Dermis microvascular lymphatic vessel endothelial cell (primary cell): ENCODE measurements around the gene TBC1D13. TPM values are rescaled to one million over a fixed set of nuclear protein-coding genes. Genes with fewer than 3 reads are reported as not detected.
A peak's percentile ranks its signal among the peaks of the same experiment; 100 is the strongest.
"Not testable (repeated sequence)": the region's sequence is repeated elsewhere in the genome, so short reads cannot be mapped to it uniquely, and the experiment has no call there.

Source experiments
- DNase-seq, 2 donors: peaks; one replicate each; pipeline versions ENCODE4 v3.0.0 to v3.0.0-alpha.2; 2010; ENCODE audit warnings: low read depth in 2 of 2
- total RNA-seq: library from RNA; depleted of rRNA; stranded (reverse); fragments of >200 nt; gene quantifications from 2 replicates; pipeline ENCODE4 v1.2.1, GENCODE V29; 2014

TBC1D13 gene
- total RNA-seq, 1 donor from 2014 or later, result 9.6 TPM

DNA sequence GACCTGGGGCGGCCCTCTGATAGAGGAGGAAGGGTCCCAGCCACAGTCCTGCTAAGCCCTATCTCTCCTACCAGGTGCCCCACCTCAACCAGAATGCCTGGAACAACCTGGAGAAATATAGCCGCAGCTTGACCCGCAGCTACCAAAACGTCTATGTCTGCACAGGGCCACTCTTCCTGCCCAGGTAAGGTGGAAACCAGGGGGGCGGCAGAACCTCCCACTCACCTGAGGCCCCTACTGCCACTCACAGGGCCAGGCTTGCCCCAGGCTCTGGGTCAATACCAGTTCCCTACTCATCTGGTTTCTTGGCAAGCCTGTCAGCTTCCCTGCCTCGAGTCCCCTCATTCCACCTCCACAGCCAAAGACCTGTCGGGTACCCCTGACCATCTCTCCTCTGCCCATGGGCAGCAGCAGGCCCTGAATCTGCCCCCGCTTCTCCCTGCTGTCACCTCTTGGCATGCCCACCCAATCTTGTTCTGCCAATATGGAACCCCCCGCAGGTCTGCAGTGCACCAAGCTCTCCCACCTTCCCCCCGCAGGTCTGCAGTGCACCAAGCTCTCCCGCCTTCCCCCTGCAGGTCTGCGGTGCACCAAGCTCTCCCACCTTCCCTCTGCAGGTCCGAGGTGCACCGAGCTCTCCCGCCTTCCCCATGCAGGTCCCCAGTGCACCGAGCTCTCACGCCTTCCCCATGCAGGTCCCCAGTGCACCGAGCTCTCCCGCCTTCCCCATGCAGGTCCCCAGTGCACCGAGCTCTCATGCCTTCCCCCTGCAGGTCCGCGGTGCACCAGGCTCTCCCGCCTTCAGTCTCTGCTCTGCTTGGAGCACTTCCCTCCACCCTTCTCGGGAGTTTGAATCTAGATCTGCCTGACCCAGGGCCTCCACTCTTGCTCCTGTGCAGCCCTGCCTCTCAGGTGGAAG, 33.9 kb downstream of the TBC1D13 start:
- DNase-seq, result no peak

GRCh38 chr9:128821584-128822406, 34.7 kb downstream of the TBC1D13 start:
- DNase-seq, result no peak

DNA sequence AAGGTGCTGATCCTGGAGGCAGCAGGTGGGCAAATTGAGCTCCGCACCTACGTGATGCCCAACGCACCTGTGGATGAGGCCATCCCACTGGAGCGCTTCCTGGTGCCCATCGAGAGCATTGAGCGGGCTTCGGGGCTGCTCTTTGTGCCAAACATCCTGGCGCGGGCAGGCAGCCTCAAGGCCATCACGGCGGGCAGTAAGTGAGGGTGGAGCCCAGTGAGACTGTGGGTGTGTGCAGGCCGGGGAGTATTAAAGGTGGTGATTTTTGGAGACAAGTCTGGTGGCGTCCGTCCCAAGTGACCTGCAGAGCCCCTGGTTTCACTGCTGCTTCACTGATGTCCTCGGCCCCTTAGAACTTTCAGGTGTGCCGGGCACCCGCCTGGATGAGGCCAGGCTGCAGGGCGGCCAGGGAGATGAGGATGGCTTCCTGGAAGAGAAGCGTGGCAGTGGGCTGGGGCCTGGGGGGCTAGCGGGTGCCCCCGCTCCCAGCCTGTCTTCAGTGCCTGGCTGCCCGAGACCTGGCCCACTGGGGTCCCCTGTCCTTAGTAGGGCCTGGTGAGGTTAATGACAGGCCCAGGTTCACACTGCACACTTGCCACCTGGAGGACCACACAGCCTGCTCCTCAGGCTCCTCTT, 35.5 kb downstream of the TBC1D13 start:
- no peak for DNase-seq

GRCh38 chr9:128823362-128823902, 36.4 kb downstream of the TBC1D13 start:
- no peak for DNase-seq

DNA sequence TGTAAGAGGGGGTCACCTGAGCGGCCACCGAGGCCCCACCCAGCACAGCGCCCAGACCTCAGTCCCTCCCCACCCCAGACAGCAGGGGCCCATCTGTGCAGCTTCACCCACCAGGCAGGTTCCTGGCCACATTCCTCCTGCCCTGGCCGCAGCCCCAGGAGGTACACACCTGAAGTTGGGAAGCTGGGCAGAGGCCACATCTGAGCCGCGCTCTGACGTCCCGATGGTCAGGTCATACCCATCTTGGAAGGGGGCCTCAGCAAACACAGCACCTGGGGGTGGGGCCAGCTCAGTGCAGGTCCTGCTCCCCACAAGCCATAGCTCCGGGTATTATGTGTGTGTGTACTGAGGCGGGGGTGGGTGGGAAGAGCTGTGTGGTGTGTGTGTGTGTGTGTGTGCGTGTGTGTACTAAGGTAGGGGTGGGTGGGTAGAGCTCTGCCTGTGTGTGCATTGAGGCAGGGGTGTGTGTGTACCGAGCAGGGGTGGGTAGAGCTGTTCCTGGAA, 36.9 kb downstream of the TBC1D13 start:
- no peak for DNase-seq

DNA sequence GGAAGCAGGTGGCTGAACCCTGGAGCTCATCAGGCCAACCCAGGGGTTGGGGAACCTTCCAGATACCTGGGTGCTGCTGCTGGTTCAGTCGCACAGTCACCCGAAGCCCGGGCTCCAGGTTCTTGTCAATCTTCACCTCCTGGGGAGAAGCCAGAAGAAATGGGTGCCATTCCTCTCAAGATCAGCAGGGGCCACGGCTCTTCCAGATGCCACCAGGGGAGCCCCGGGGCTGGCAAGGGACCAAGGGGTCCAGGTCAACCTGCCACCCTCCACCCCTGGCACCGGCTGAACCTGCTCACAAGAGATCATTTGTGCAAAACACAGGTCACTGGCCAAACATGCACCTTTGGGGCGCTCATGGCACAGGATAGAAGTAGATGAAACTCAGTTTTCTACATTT, 37.9 kb downstream of the TBC1D13 start:
- DNase-seq, result no peak

DNA sequence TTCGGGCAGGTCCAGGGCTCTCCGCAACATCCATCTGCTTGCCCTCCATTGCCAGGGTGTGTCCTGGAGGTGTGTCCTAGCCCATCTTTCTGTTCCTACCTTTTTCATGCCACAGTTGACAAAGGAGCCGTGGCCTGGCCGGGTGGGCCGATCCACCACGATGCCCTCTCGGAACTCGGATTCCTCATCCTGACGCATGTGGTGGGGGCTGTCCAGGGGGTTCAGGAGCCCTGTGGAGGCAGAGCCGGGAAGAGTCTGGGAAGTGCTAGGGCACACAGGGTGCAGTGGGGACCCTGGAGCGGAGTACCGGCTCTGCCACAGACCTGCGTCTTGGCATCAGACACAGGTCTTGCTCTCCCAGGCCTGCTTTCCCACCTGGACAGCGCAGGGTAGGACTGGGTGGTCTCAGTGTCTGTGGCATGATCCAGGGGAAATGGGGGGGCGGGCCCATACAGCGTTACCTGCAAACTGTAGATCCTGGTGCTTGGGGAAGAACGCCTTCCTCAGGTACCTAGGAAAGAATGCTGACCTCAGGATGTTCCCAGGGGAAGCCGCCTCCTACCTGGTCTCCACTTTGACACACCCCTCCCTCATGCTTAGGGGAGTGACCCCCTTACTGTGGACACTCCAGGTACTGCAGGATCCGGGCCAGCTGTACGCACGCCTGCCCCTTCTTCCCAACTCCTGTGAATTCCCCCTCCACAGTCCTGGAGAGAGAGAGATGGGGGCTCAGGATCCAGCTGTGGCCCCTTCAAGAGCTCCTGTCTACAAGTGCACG, 39.1 kb downstream of the TBC1D13 start:
- DNase-seq, result no peak

DNA sequence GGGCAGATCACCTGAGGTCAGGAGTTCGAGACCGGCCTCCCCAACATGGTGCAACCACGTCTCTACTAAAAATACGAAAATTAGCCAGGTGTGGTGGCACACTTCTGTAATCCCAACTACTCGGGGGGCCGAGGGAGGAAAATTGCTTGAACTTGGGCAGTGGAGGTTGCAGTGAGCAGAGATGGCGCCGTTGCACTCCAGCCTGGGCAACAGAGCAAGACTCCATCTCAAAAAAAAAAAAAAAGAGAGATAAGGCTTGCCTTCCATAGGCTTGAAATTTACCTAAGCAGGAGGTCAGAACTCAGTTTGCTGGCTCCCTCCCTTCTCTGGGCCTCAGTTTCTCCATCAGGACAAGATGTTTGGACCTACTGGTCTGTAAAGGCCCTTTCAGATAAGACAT, 41.2 kb downstream of the TBC1D13 start:
- no peak for DNase-seq

GRCh38 chr9:128828719-128829452, 41.8 kb downstream of the TBC1D13 start:
- no peak for DNase-seq

DNA sequence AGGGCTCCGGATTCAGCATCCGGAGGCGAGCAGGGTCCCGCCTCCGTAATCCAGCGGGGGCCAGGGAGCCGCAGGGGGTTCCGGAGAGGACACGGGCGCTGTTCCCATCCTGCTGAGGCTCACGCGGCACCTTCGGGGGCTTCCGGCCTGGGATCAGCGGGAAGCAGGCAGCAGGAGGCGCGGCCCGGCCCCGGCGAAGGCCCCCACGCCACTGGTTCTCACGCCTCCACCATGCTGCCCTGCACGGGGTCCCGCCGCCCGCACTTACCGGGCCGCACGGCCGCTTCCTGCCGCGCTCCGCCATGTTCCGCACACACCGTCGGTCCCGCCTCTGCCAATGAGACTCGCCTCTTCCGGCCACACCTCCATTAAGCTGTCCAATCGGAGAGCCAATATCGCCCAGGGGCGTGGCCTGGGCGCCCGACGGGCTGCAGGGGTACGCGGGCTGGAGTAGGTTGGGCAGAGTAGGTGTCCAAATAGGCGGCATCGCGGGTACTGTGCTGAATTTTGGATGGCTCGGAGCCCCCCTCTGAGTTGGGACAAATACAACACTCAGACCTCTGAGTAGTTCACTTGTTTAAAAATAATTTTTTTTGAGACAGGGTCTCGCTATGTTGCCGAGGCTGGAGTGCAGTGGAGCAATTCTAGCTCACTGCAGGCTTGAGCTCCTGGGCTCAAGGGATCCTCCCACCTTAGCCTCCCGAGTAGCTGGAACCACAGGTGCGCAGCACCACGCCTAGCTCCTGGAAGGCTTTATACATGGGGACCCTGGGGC, 42.6 kb downstream of the TBC1D13 start, which contains the start of gene SPOUT1:
TSS of gene SPOUT1 (minus strand) at position 318 of the 775 bp plus-strand sequence. CDS start at position 304, 14 bp downstream.
- peak; percentile 80 to 90 for DNase-seq

- no peak for DNase-seq
Observed at GRCh38 chr9:128833696-128834095, 46.6 kb downstream of the TBC1D13 start.

DNA sequence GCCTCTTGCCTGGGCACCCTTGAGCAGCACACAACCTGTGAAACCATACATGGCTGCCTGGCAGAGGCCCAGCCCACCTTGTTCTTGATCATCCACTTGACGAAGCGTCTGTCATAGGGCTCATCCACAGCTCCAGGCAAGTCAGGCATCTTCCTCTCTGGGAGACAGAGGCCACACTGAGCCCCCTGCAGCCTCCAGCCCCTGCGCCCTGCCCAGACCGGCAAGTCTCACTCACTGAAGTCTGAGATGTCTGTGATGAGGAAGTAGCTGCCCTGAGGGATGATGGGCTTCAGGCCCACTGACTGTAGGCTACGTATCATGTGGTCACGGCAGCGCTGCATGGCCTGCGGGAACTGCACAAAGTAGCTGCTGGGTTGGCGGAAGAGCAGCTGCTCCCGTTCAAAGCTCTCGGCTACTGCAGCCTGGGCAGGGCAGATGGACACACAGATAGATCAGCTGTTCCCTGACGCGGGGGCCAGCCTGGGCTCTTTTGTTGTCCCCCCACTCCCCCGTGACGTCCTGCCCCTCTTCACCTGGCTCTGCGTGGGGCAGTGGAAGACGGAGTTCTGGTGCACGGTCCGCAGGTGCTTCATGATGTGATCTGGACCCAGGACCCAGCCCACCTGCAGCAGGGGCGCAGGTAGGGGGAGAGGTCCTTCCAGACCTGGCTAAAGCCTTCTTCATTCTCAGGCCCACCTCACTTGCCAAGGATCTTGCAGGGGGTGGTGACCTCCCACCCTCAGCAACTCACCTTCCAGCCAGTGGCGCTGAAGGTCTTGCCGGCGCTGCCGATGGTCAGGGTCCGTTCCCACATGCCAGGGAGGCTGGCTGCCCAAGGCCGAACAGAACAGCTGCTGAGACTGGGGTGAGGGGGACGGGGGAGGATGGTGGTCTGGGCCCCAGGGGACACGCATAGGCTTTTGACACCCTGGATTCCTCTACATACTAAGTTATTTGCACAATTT, 48.5 kb downstream of the TBC1D13 start:
- no peak for DNase-seq

- no peak for DNase-seq
Observed at GRCh38 chr9:128836509-128837145, 49.6 kb downstream of the TBC1D13 start.

DNA sequence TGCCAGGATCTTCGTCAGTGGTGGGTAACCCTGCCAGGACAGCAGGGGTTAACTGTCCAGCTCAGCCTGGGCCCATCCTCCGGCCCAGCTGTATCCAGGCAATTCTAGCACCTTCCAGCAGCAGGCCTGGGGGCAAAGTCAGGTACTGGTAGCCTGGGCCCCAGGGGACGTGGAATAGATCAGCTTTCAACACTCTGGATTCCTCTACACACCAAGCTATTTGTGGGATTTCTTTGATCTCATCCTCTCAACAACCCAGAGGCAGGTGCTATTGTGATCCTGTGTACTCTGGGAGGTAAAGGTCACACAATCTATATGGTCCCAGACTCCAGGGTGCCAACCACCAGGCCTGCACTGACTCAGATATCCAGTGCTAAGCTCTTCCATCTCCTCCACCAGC, 51.3 kb downstream of the TBC1D13 start:
- DNase-seq, result no peak

- DNase-seq, result no peak
Observed at GRCh38 chr9:128840524-128840923, 53.5 kb downstream of the TBC1D13 start.

GRCh38 chr9:128841694-128842492, 54.8 kb downstream of the TBC1D13 start:
- DNase-seq, result no peak

- DNase-seq, result not testable (repeated sequence)
Observed at GRCh38 chr9:128843171-128843570, 56.1 kb downstream of the TBC1D13 start.
